ENCODE results near the gene TPCN1. TPM values are rescaled to one million over a fixed set of nuclear protein-coding genes. Genes with fewer than 3 reads are reported as not detected.

The TPCN1 gene
- total RNA-seq, 1 experiment from 2014 or later = 91.1 TPM

DNA sequence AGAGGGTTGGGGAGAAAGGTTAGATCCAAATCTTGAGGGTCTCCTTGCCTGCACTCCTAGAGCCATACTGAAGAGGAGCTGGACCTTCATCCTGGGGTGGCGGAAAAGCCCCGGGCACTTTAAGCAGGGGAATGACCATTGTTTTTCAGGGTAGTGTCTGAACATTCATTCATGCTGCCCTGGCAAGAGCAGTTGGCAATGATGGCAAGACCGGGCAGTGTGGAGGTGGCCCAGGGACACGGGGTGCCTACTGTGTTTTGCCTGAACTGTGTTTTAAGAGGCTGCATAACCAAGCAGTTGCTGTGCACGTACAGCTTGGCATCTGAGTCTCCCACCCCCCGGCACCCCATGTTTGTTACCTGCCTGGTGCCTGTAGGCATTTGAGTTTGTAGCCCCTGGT lies 14.7 kb downstream of the TPCN1 start:
- Mint-ChIP-seq H3K27ac (ENCODE audit: unreplicated experiment) (no peak overlapping the region), H3K4me1 (ENCODE audit: low read depth, unreplicated experiment) (peaks cover 76% of the 10 kb centered on the region), H3K9me3 (ENCODE audit: low read depth, unreplicated experiment) (no peaks in the 10 kb centered on the region), H3K36me3 (ENCODE audit: insufficient read depth, unreplicated experiment) (peaks cover 54% of the 10 kb centered on the region), H3K27me3 (ENCODE audit: unreplicated experiment) (no peaks in the 10 kb centered on the region), H3K4me3 (ENCODE audit: low read depth, unreplicated experiment) (no peak overlapping the region)
- TF ChIP-seq, protein P1, sequence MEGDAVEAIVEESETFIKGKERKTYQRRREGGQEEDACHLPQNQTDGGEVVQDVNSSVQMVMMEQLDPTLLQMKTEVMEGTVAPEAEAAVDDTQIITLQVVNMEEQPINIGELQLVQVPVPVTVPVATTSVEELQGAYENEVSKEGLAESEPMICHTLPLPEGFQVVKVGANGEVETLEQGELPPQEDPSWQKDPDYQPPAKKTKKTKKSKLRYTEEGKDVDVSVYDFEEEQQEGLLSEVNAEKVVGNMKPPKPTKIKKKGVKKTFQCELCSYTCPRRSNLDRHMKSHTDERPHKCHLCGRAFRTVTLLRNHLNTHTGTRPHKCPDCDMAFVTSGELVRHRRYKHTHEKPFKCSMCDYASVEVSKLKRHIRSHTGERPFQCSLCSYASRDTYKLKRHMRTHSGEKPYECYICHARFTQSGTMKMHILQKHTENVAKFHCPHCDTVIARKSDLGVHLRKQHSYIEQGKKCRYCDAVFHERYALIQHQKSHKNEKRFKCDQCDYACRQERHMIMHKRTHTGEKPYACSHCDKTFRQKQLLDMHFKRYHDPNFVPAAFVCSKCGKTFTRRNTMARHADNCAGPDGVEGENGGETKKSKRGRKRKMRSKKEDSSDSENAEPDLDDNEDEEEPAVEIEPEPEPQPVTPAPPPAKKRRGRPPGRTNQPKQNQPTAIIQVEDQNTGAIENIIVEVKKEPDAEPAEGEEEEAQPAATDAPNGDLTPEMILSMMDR (IDR thresholded peaks at IDR 0.05; ENCODE audit: unreplicated experiment) = no peak
- CTCF ChIA-PET = interaction anchor here (0.6 kb wide), 1 partner anchor 23 kb away, joined by 4 read pairs; no protein-coding TSS in a partner anchor
- BruUV-seq (replicated peaks) = no TSS peak
- intact Hi-C loops (cut with micrococcal nuclease; ENCODE audit: unreplicated experiment) = no loop called here
- DNase-seq = no peak

DNA sequence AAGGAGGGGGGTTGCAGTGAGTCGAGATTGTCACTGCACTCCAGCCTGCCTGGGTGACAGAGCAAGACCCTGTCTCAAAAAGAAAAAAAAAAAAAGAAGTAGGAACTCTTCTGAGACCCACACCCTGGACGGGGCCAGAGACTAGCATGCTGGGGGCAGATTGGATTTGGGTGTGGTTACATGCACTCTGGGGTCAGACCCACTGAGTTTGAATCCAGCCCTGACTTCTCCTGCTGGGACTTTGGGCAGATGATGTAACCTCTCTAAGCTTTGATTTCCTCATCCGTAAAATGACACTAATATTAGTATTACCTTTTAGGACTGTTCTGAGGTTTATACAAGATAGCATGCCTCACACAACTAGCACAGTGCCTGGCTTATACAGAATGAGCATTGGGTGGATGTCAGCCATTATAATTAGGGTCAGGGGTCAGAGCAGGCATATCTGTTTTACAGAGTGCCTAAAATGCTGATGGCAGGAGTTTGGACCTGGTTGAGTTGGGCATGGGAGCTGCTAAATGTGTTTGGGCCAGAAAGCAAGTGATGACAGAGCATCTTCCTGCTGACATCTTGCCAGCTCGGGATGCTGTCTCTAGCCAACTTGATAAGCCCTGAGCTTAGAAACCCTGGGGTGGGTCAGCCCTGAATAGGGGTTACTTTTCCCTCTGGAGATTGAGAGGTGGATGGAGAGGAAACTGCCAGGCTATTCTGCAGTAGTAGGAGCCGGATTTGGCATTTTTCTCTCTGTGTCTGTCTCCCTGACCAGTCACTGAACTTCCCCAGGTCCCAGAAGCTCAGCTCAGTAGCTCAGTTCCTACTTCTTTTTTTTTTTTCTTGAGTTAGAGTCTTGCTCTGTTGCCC lies 15.5 kb downstream of the TPCN1 start:
- no peak for DNase-seq
- H3K4me1 Mint-ChIP-seq (ENCODE audit: low read depth, unreplicated experiment) = peaks cover 76% of the 10 kb centered on the region
- no peaks in the 10 kb centered on the region for H3K27me3 Mint-ChIP-seq (ENCODE audit: unreplicated experiment)
- H3K36me3 Mint-ChIP-seq (ENCODE audit: insufficient read depth, unreplicated experiment) = peaks cover 54% of the 10 kb centered on the region
- no peak overlapping the region for H3K4me3 Mint-ChIP-seq (ENCODE audit: low read depth, unreplicated experiment)
- no TSS peak for BruUV-seq (replicated peaks)
- CTCF ChIA-PET = no interaction called here
- H3K9me3 Mint-ChIP-seq (ENCODE audit: low read depth, unreplicated experiment) = no peaks in the 10 kb centered on the region
- TF ChIP-seq, protein P1 (IDR thresholded peaks at IDR 0.05; ENCODE audit: unreplicated experiment) = no peak
- intact Hi-C loops (cut with micrococcal nuclease; ENCODE audit: unreplicated experiment) = no loop called here
- H3K27ac Mint-ChIP-seq (ENCODE audit: unreplicated experiment) = no peak overlapping the region

DNA sequence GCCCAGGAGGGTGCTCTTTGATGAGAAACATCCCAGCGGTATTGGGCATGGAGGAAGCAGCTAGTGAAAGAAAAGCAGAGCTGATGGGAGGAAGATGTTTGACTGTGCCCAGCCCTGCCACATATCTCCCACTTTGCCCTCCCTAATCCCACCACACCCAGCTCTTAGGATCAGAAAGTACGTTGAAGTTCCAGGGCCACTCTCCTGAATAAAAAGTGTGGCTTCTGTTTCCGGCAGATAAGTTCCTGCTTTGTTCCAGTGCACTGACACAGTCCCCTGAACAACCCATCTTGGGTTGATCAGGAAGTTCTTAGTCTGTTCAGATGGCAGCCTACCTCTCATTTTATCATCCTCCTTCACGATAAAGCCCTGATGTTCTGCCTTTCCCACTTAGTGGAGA lies 16.5 kb downstream of the TPCN1 start:
- no TSS peak for BruUV-seq (replicated peaks)
- TF ChIP-seq, protein P1 (IDR thresholded peaks at IDR 0.05; ENCODE audit: unreplicated experiment) = no peak
- peaks cover 59% of the 10 kb centered on the region for H3K36me3 Mint-ChIP-seq (ENCODE audit: insufficient read depth, unreplicated experiment)
- intact Hi-C loops (cut with micrococcal nuclease; ENCODE audit: unreplicated experiment) = no loop called here
- H3K9me3 Mint-ChIP-seq (ENCODE audit: low read depth, unreplicated experiment) = no peaks in the 10 kb centered on the region
- H3K4me1 Mint-ChIP-seq (ENCODE audit: low read depth, unreplicated experiment) = peaks cover 82% of the 10 kb centered on the region
- H3K27ac Mint-ChIP-seq (ENCODE audit: unreplicated experiment) = no peak overlapping the region
- no peak for DNase-seq
- CTCF ChIA-PET = no interaction called here
- H3K4me3 Mint-ChIP-seq (ENCODE audit: low read depth, unreplicated experiment) = no peak overlapping the region
- no peaks in the 10 kb centered on the region for H3K27me3 Mint-ChIP-seq (ENCODE audit: unreplicated experiment)

GRCh38 chr12:113238309-113238708 lies 17.0 kb downstream of the TPCN1 start:
- no peak for DNase-seq
- Mint-ChIP-seq H3K27ac (ENCODE audit: unreplicated experiment) (no peak overlapping the region), H3K27me3 (ENCODE audit: unreplicated experiment) (no peaks in the 10 kb centered on the region), H3K9me3 (ENCODE audit: low read depth, unreplicated experiment) (no peaks in the 10 kb centered on the region), H3K4me1 (ENCODE audit: low read depth, unreplicated experiment) (peaks cover 87% of the 10 kb centered on the region), H3K36me3 (ENCODE audit: insufficient read depth, unreplicated experiment) (peaks cover 65% of the 10 kb centered on the region), H3K4me3 (ENCODE audit: low read depth, unreplicated experiment) (no peak overlapping the region)
- CTCF ChIA-PET = interaction anchor here (1.7 kb wide), 1 partner anchor 9 kb away, joined by 4 read pairs; no protein-coding TSS in a partner anchor
- BruUV-seq (replicated peaks) = no TSS peak
- intact Hi-C loops (cut with micrococcal nuclease; ENCODE audit: unreplicated experiment) = no loop called here
- TF ChIP-seq, protein P1 (IDR thresholded peaks at IDR 0.05; ENCODE audit: unreplicated experiment) = no peak
